Skeletal muscle cell (primary cell): Measurements from ENCODE around the gene HIRA.
A peak's percentile ranks its signal among the peaks of the same experiment; 100 is the strongest.

Experiments
- DNase-seq: peaks from one replicate; pipeline ENCODE4 v3.0.0-alpha.2; 2010; ENCODE audit warnings: low read depth
- H3K4me3 ChIP-seq: 2 replicates; pipeline ENCODE4 v1.5.1; 2011; ENCODE audit warnings: low read depth, mild to moderate bottlenecking, control low read depth, low read length, moderate library complexity

The HIRA gene

DNA sequence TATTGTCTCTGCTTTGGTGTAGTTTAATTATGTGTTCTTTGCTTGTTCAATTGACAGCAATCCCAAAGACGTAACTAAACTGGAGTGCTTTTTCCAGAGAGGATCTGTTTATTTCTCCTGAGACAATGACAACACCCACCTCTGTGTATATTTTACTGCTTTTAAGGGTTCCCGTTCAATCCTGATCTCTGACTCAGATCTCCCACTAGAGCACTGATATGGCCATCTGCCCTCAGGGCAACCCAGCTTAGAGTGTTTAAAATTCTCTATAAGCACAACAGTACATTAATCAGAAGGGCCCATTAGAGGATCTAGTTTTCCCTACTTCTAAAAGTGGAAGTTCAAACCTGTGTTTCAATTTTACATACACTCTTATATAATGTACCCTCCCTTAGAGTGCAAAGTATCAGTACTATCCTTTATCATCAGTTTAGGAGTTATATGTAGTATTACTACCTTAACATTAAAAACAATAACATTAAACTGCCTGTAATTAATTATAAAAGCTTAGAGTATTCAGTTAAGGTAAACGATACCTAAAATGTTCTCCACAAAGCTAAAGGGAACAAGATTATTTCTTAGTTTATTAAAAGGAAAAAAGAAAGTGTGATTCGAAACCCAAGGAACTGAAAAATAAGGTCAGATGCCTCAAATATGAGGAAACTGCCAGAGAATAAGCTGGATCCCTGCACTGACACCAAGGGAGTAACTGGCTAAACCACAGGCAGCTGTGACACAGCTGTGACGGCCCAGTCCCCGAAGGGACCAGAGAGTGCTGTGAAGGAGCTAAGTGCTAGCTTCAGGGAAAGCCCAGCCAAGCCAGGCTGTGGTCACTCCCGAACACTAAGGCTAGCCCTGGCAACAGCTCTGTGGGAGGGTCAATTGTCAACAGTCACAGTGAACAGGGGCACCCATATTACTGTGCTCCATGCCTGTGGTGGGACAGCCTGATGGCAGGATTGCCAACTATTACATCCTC lies 32.2 kb upstream of the HIRA start:
- H3K4me3 ChIP-seq, result no peak overlapping the region
- no peak for DNase-seq

- no peak overlapping the region for H3K4me3 ChIP-seq
- no peak for DNase-seq
These were observed 31.5 kb upstream of the HIRA start for GRCh38 chr22:19463008-19463407.

DNA sequence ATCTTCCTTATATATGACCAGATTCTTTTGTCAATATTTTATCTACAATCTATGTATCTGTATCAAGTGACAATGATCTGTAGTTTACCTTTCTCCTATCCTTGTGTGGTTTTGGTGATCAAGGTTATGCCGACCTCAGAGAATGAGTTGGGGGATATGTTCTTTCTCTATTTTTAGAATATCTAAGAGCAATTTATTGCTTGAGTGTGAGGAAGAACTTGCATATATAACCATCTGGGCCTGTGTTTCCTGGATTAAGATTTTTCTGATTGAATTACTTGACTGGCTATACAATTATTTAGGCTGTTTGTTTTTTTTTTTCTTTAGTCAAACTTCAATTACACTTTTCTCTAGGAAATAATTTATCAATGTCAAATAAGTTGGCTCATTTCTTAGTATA lies 30.0 kb upstream of the HIRA start:
- no peak overlapping the region for H3K4me3 ChIP-seq
- no peak for DNase-seq

DNA sequence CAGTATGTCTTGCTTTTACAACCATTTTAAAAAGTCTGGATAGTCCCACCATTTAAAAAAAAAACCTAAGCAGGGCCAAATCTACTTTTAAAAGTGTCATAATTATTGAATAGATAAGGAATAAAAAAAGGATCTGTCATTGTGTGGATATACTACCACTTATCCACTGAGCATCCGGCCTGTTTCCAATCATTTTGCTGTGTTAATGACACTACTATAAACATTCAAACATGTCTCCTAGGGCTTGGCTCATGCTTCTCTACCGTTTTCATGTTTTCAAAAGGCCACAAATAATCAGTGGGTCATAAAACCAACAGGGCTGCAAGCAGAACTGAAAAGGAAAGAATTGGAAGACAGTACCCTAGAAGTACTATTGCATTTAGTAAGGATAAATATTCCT lies 28.5 kb upstream of the HIRA start:
- no peak overlapping the region for H3K4me3 ChIP-seq
- no peak for DNase-seq

DNA sequence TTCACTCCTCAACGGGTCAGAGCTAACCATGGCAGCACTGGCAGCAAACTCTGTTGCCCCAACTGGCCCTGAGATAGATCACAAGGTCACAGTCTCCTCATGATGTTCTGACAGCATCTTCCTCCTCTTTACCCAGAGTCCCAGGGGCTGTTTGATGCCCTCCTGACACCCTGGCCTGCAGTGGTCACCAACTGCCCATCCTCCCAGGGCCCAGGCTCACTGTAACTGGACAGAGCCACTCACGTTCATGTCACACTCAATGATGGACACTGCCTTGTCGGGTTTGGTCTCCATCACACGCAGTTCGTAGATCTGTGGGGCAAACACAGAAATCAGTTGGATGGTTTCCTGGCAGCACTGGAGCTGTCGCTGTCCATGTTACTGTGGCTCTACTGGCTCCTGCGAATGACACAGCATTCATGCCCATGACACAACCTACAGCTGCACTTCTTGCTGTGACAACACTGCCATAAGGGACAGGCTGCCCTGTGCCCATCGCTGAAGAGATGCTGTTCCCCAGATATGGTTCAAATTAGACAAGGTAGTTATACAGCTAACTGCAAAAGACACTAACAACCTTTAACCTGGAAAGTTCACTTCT lies 26.4 kb upstream of the HIRA start:
- no peak for DNase-seq
- no peak overlapping the region for H3K4me3 ChIP-seq

- no peak for DNase-seq
- no peak overlapping the region for H3K4me3 ChIP-seq
These were observed 25.0 kb upstream of the HIRA start for GRCh38 chr22:19456541-19456940.

GRCh38 chr22:19455585-19456370 lies 24.2 kb upstream of the HIRA start:
- no peak overlapping the region for H3K4me3 ChIP-seq
- no peak for DNase-seq

DNA sequence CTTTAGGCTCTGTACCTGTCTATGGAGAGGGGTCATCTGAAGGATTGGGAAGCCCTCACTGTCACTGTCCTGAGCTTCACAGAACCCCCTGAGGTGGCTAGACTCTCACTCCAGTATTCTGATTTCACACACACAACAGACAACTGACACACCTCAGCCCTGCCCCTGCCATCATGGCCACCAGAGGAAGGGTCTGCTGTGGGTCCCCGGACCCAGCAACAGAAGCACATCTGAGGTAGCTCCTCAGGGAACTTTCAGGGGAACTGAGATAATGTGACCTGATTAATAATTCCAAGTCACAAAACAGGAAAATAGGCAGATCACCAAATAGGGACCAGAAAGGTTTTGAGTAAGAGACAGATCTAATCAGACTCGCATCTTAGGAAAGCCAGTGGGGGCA lies 23.5 kb upstream of the HIRA start:
- no peak for DNase-seq
- no peak overlapping the region for H3K4me3 ChIP-seq

DNA sequence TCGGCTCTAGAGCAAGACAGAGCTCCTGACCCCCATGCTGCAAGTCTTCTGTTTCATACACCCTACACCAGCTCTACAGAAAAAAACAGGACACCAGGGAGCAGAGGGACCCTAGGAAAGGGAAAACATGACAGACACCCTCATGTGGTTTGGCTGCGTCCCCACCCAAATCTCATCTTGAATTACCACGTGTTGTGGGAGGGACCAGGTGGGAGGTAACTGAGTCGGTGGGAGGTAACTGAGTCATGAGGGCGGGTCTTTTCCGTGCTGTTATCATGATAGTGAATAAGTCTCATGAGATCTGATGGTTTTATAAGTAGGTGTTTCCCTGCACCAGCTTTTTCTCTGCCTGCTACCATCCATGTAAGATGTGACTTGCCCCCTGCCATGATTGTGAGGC lies 22.6 kb upstream of the HIRA start:
- DNase-seq, result no peak
- H3K4me3 ChIP-seq, result no peak overlapping the region

DNA sequence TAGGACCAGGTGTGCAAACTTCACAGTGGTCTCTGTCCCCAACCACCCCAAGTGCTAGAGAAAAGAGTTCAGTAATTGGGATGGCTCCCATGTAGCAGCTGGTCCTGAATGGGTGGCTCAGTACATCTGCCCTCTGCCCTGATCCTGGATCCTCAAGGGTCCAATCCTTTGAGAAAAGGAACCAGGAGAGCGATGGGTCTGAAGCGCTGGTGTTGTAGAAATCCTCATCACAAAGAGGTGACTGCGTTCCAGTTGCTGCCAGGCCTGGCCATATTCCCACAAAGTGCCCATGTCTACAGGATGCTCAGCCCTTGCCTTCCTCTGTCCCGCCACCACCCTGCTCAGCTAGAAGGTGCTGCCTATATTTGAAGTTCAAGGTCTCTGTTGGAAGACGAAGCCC lies 22.2 kb upstream of the HIRA start:
- no peak for DNase-seq
- no peak overlapping the region for H3K4me3 ChIP-seq

GRCh38 chr22:19451570-19451969 lies 20.0 kb upstream of the HIRA start:
- no peak overlapping the region for H3K4me3 ChIP-seq
- DNase-seq, result no peak

GRCh38 chr22:19450363-19451175 lies 19.0 kb upstream of the HIRA start:
- peak; percentile 16 for DNase-seq
- no peak overlapping the region for H3K4me3 ChIP-seq

GRCh38 chr22:19449422-19449767 lies 17.9 kb upstream of the HIRA start:
- H3K4me3 ChIP-seq, result no peak overlapping the region
- DNase-seq, result no peak

GRCh38 chr22:19448739-19449421 lies 17.3 kb upstream of the HIRA start:
- H3K4me3 ChIP-seq, result no peak overlapping the region
- no peak for DNase-seq

DNA sequence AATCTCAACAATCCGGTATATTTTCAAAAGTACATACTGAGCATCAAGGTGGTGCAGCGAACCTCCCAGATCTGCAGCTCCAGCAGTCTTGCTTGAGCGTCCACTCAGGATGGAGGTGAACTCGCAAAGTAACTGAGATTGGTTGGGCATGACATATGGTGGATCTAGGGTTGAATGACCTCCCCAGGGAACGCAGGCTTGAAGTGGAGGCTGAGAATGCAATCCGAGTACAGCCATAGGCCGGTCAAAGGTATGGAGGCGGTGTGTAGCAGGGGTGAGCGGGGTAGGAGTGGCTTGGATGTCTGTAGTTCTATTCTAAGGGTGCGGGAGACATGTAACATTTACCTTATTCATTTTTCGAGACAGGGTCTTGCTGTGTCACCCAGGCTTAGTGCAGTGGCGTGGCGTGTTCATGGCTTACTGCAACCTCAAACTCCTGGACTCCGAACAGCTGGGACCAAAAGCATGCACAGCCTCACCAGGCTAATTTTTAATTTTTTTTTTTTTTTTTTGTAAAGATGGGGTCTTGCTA lies 16.6 kb upstream of the HIRA start:
- H3K4me3 ChIP-seq, result peak overlapping the region; percentile 73
- peak; percentile 67 for DNase-seq

- peak within 1 kb of the TSS; percentile 73 for H3K4me3 ChIP-seq
- DNase-seq, result peak; percentile 80
These were observed 16.0 kb upstream of the HIRA start, which contains the start of gene C22orf39 for GRCh38 chr22:19447330-19448075. C22orf39 (minus strand) TSS chr22:19447711; CDS start chr22:19447688, 23 bp downstream.

DNA sequence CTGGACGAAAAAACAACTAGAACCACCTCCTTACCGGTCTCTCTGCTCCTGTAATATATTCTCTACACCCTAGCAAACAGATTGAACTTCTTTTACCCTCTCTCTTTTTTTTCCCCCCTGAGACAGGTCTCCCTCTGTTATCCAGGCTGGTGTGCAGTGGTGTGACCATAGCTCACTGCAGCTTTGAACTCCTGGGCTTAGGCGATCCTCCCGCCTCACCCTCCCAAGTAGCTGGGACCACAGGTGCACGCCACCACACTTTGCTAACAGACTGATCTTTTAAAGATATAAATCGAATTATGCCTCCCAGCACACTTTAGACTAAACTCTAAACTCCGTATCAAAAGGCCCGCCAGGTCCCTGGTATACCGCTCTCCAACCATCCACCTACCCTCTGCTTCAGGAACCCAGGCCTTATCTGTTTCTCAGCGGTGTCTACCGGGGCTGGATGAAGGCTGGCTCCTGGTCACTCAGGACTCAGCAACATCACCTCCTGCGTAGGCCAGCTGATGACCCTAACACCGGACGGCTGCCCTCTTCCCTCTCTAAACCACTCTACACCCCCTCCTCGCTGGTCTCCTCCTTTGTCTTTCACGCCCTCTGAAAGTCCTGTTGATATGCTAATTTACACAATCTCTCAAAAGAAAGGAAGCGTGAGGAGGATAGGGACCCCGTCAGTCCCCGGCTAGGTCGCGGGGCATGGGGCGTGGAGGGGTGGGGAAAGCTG lies 15.2 kb upstream of the HIRA start:
- DNase-seq, result no peak
- peak overlapping the region; percentile 73 for H3K4me3 ChIP-seq
